AG09309 (cell line): ENCODE measurements around the gene CACNA1E.

Experiments
- DNase-seq: peaks from one replicate; pipeline ENCODE4 v3.0.0-alpha.2; 2010; ENCODE audit warnings: low read depth
- H3K4me3 ChIP-seq: 2 replicates; pipeline ENCODE4 v1.5.1; 2011; ENCODE audit warnings: mild to moderate bottlenecking, low read depth, low read length, moderate library complexity; ENCODE audit not compliant: control insufficient read depth
- TF ChIP-seq, protein P1 (sequence below): IDR thresholded peaks from 2 replicates; pipeline ENCODE4 v1.5.1; 2011; ENCODE audit warnings: mild to moderate bottlenecking, low read depth, low read length, inconsistent platforms; ENCODE audit not compliant: insufficient read depth, control insufficient read depth; ENCODE audit errors: missing control alignments

The CACNA1E gene

DNA sequence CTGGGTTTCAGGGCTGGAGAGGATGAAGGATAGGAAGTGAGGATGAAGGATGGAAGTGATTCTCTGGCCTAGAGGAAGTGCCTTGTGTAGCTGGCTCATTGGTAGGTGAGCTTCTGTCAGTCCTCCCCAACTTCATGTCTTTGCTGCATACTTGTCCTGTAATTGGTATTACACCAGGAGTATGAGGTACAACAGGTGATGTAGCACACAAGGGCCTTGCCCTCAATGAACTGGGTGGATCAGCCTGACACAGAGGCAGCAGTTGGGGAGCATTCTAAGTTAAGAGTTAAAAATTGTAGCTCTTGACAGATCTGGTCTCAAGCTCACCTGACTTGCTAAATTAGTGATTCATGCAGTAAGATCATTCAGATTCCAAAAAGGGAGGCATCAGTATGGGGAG, 37.9 kb upstream of the CACNA1E start:
- TF ChIP-seq, protein P1, sequence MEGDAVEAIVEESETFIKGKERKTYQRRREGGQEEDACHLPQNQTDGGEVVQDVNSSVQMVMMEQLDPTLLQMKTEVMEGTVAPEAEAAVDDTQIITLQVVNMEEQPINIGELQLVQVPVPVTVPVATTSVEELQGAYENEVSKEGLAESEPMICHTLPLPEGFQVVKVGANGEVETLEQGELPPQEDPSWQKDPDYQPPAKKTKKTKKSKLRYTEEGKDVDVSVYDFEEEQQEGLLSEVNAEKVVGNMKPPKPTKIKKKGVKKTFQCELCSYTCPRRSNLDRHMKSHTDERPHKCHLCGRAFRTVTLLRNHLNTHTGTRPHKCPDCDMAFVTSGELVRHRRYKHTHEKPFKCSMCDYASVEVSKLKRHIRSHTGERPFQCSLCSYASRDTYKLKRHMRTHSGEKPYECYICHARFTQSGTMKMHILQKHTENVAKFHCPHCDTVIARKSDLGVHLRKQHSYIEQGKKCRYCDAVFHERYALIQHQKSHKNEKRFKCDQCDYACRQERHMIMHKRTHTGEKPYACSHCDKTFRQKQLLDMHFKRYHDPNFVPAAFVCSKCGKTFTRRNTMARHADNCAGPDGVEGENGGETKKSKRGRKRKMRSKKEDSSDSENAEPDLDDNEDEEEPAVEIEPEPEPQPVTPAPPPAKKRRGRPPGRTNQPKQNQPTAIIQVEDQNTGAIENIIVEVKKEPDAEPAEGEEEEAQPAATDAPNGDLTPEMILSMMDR: no peak
- no peak for DNase-seq

DNA sequence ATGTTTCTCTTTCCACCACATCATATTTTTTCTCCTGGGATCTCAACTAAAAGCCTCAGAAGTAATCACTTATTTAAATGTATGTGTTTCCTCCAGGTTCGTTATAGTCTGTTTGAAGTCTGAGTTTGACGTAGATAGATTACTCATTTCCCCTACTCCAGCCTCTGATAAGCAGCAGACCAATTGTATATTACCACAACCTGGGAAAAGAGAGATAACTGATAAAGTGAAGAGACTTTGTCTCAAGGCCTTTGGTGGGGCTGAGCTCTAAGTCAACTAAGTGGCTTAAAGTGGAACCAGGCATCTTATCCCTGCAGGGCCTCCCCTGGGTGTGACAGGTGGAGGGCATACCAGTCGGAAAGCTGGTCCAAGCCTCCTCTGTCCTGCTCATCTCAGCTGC, 34.9 kb upstream of the CACNA1E start:
- no peak for DNase-seq
- no peak overlapping the region for H3K4me3 ChIP-seq
- TF ChIP-seq, protein P1: no peak

More for the DNA sequence above, 37.9 kb upstream of the CACNA1E start:
- H3K4me3 ChIP-seq: no peak overlapping the region

DNA sequence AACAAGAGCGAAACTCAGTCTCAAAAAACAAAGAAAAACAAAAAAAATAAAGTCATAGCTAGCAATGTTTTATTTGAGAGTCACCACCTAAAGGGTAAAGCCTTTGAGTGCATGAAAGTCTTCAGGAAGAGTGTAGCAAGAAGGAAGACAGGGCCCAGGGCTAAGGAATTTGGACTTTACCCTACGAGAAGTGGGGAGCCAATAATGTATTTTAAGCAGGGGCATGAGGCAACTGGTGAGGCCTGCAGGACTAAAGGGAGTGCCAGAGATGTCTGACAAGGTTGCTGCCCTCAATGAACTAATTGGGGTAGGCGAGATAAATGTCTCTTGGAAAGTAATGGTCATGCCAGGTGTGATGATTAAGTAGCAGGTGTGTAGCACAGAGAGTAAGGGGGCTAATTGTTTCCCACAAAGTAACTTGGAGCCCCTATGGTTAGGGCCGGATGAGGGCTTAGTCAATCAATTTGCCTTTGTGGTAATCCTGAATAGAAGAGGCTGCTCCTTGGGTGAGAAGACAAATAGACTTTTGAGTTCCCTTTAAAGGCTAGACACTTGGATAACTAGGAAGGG, 31.6 kb upstream of the CACNA1E start:
- no peak for DNase-seq
- TF ChIP-seq, protein P1: no peak
- H3K4me3 ChIP-seq: no peak overlapping the region

DNA sequence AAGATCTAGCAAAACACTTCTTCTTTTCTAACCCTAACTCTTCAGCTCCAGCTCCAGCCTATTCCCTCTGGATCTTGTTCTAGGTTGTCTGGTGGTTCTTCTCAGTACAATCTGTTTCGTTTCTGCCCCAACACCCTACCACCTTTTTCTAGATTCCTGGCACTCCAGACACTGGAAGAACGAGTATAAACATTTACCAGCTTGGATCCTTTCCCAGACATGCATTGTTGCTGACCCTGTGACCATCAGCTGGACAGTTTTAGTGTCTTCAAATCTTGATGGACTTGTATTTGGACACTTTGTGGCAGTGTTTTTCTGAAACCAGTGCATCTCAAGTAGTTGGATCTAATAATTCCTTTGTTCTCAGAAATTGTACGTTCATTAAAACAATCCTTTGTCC, 30.6 kb upstream of the CACNA1E start:
- TF ChIP-seq, protein P1: no peak
- no peak overlapping the region for H3K4me3 ChIP-seq
- no peak for DNase-seq

DNA sequence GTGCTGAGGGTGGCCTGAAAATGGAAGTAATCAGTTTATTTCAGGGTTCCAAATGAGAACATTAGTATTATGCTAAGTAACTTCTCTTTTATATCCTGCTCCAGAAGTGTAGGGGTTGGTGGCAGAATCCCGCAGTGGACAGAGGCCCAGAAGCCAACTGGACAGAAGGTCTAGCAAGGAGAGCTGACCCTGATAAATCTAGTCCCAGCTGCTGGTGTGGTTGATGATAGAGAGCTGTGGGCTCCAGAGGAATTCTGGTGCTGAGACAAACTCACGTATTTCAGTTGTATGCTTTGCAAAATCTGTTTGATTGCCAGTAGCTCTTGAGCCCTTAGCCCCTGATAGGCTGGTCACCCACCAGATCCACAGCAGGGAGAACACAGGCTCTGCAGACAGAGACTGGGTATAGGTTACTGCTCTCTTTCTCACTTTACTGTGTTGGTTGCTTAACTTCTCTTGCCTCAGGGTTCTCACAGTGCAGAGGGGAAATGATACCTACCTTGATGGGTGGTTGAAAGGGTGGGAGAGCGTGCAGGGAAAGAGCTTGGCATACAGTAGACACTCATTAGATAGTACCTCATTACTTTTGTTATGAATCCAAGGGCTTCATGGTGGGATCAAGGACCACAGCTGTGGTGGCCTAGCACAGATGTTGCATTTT, 29.6 kb upstream of the CACNA1E start:
- TF ChIP-seq, protein P1: no peak
- H3K4me3 ChIP-seq: no peak overlapping the region
- no peak for DNase-seq

DNA sequence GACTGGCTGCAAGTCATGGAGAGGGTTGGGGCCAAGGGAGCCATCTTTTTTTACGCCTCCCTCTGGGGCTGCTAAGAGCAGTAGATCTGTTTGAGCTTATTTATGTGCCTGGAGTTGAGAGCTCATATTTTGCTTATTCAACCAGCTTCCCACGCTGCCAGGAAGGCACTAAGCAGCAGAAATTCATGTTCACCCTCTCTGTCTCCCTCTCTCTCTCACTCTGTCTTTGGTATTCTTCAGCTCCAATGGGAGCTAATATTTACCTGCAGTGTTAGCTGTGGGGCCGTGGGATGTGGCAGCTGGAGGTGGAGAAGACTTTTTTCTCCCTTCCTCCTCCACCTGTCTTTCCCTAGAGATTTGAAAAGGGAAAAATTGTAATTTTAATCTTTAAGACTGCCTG, 26.8 kb upstream of the CACNA1E start:
- DNase-seq: no peak
- TF ChIP-seq, protein P1: no peak
- no peak overlapping the region for H3K4me3 ChIP-seq
